H1 (cell line): Measurements from ENCODE around the gene C12orf56. TPM values are rescaled to one million over a fixed set of nuclear protein-coding genes. Genes with fewer than 3 reads are reported as not detected.

ENCODE experiments used
- CTCF ChIA-PET: fragments of 300-600 bp; sonication (Branson Sonifier 250); formaldehyde crosslinking; loops from one replicate; lab custom pipeline; 2021; ENCODE audit not compliant: partially characterized antibody; lab: Charles Lee
- POLR2A ChIA-PET: fragments of 300-600 bp; sonication (Branson Sonifier 250); formaldehyde crosslinking; loops from one replicate; lab custom pipeline; 2021; ENCODE audit warnings: inconsistent platforms; ENCODE audit not compliant: partially characterized antibody; lab: Charles Lee
- DNase-seq, 2 experiments: peaks; one replicate each; pipeline versions ENCODE4 v3.0.0 to v3.0.0-alpha.2; 2010 to 2022; ENCODE audit warnings: low spot score in 2 of 2, low read depth in 1 of 2, mixed read lengths in 1 of 2
- FAIRE-seq: peaks from 2 replicates; lab custom pipeline; 2011; peaks lifted over from hg19 to GRCh38; lab: Jason Lieb, UNC
- H2AFZ ChIP-seq: 2 replicates; pipeline ENCODE4 v1.8.1; 2012; ENCODE audit warnings: low read length, inconsistent platforms
- H2AK5ac ChIP-seq: 2 replicates; pipeline ENCODE4 v1.6.1; 2013; ENCODE audit warnings: low read depth, low read length
- H2BK120ac ChIP-seq: replicated peaks from 2 replicates; pipeline ENCODE3; 2013; ENCODE audit warnings: low read depth, low read length, inconsistent platforms
- H2BK12ac ChIP-seq: 2 replicates; pipeline ENCODE4 v1.6.1; 2013; ENCODE audit warnings: low read depth, low read length
- H2BK15ac ChIP-seq: 2 replicates; pipeline ENCODE4 v1.6.1; 2013; ENCODE audit warnings: low read length
- H2BK20ac ChIP-seq: 2 replicates; pipeline ENCODE4 v1.6.1; 2013; ENCODE audit warnings: low read length
- H2BK5ac ChIP-seq: 2 replicates; pipeline ENCODE4 v1.6.1; 2013; ENCODE audit warnings: low read depth, low read length
- H3K14ac ChIP-seq: 2 replicates; pipeline ENCODE4 v1.6.1; 2013; ENCODE audit warnings: inconsistent platforms; ENCODE audit not compliant: insufficient read length
- H3K18ac ChIP-seq: 2 replicates; pipeline ENCODE4 v1.6.1; 2013; ENCODE audit warnings: low read length; ENCODE audit errors: extremely low read depth
- H3K23ac ChIP-seq: 2 replicates; pipeline ENCODE4 v1.6.1; 2013; ENCODE audit warnings: inconsistent platforms; ENCODE audit not compliant: insufficient read length
- H3K23me2 ChIP-seq: 2 replicates; pipeline ENCODE4 v1.6.1; 2013; ENCODE audit warnings: low read depth, low read length
- H3K27ac ChIP-seq: 2 replicates; pipeline ENCODE4 v1.6.1; 2011; ENCODE audit warnings: low read depth, low read length, inconsistent platforms
- H3K27me3 ChIP-seq, 4 experiments: replicated peaks in 1 of 4; 1 replicate in 1 of 4; 2 replicates in 3 of 4; pipeline versions ENCODE4 v1.6.1 to v1.8.1; 2011 to 2013; ENCODE audit warnings: low read length in 3 of 4, mild to moderate bottlenecking in 3 of 4, inconsistent platforms in 2 of 4, mixed read lengths in 2 of 4, moderate library complexity in 1 of 4; ENCODE audit not compliant: control insufficient read depth in 3 of 4, insufficient read depth in 3 of 4; ENCODE audit errors: extremely low read depth in 1 of 4
- H3K36me3 ChIP-seq, 4 experiments: 2 replicates each; pipeline versions ENCODE4 v1.6.1 to v1.8.1; 2011 to 2013; ENCODE audit warnings: mild to moderate bottlenecking in 4 of 4, low read length in 3 of 4, moderate library complexity in 2 of 4, control low read depth in 1 of 4, inconsistent platforms in 1 of 4; ENCODE audit not compliant: insufficient read depth in 4 of 4, control insufficient read depth in 2 of 4
- H3K4ac ChIP-seq: replicated peaks from 2 replicates; pipeline ENCODE3; 2013; ENCODE audit warnings: low read length, low read depth, mixed read lengths, inconsistent platforms; ENCODE audit not compliant: insufficient read length
- H3K4me1 ChIP-seq, 4 experiments: replicated peaks in 1 of 4; 1 replicate in 1 of 4; 2 replicates in 3 of 4; pipeline versions ENCODE4 v1.6.1 to v1.8.1; 2011 to 2013; ENCODE audit warnings: low read length in 3 of 4, inconsistent platforms in 2 of 4, mixed read lengths in 1 of 4; ENCODE audit not compliant: insufficient read depth in 4 of 4, control insufficient read depth in 3 of 4
- H3K4me2 ChIP-seq, 2 experiments: 2 replicates each; pipeline versions ENCODE4 v1.6.1 to v1.8.1; 2011 to 2013; ENCODE audit warnings: low read depth in 2 of 2, low read length in 2 of 2, control low read depth in 1 of 2, inconsistent platforms in 1 of 2, mild to moderate bottlenecking in 1 of 2; ENCODE audit not compliant: insufficient read depth in 1 of 2
- H3K4me3 ChIP-seq, 4 experiments: fragments of 200-600, 300-600 bp in 1 of 4; sonication (generic), shearing (Covaris generic), sonication (Bioruptor Twin) in 1 of 4; 2 replicates each; pipeline versions ENCODE4 v1.5.1 to v1.8.1; 2011 to 2016; ENCODE audit warnings: low read length in 4 of 4, low read depth in 3 of 4, control low read depth in 2 of 4, inconsistent platforms in 2 of 4, mild to moderate bottlenecking in 2 of 4, mixed read lengths in 1 of 4, moderate library complexity in 1 of 4; ENCODE audit not compliant: insufficient read depth in 2 of 4; ENCODE audit errors: extremely low read depth in 1 of 4
- H3K56ac ChIP-seq: replicated peaks from 2 replicates; pipeline ENCODE3; 2013; ENCODE audit warnings: low read depth, mild to moderate bottlenecking, mixed read lengths, low read length, inconsistent platforms; ENCODE audit not compliant: insufficient read length
- H3K79me1 ChIP-seq: 2 replicates; pipeline ENCODE4 v1.6.1; 2013; ENCODE audit warnings: low read depth, low read length, control low read depth
- H3K79me2 ChIP-seq, 2 experiments: 2 replicates each; pipeline versions ENCODE4 v1.6.1 to v1.8.1; 2012 to 2013; ENCODE audit warnings: low read length in 2 of 2, mild to moderate bottlenecking in 2 of 2, inconsistent platforms in 1 of 2; ENCODE audit not compliant: insufficient read depth in 2 of 2, control insufficient read depth in 1 of 2
- H3K9ac ChIP-seq, 4 experiments: replicated peaks in 1 of 4; 1 replicate in 1 of 4; 2 replicates in 3 of 4; pipeline versions ENCODE4 v1.6.1 to v1.8.1; 2011 to 2013; ENCODE audit warnings: low read depth in 3 of 4, low read length in 3 of 4, control low read depth in 2 of 4, mild to moderate bottlenecking in 2 of 4, moderate library complexity in 2 of 4, inconsistent platforms in 1 of 4; ENCODE audit errors: extremely low read depth in 1 of 4
- H3K9me3 ChIP-seq, 2 experiments: 2 replicates each; pipeline versions ENCODE4 v1.6.1 to v1.8.1; 2012 to 2013; ENCODE audit warnings: mild to moderate bottlenecking in 2 of 2, moderate library complexity in 2 of 2, control low read depth in 1 of 2, inconsistent platforms in 1 of 2, low read depth in 1 of 2, low read length in 1 of 2, mixed read lengths in 1 of 2; ENCODE audit not compliant: insufficient read depth in 2 of 2
- H4K20me1 ChIP-seq, 2 experiments: replicated peaks in 1 of 2; 2 replicates each; pipeline versions ENCODE3 to v1.8.1; 2011 to 2013; ENCODE audit warnings: inconsistent platforms in 2 of 2, low read length in 2 of 2, mild to moderate bottlenecking in 1 of 2; ENCODE audit not compliant: insufficient read depth in 2 of 2, control insufficient read depth in 1 of 2
- H4K5ac ChIP-seq: 2 replicates; pipeline ENCODE4 v1.6.1; 2013; ENCODE audit warnings: low read length, low read depth, mixed read lengths, inconsistent platforms; ENCODE audit not compliant: insufficient read length
- H4K8ac ChIP-seq: 2 replicates; pipeline ENCODE4 v1.8.0; 2013; ENCODE audit warnings: mild to moderate bottlenecking, moderate library complexity, low read length, inconsistent platforms; ENCODE audit not compliant: insufficient read depth; ENCODE audit errors: extremely low read depth
- H4K91ac ChIP-seq: replicated peaks from 2 replicates; pipeline ENCODE3; 2013; ENCODE audit warnings: low read length, mixed read lengths, inconsistent platforms; ENCODE audit not compliant: insufficient read length
- ATF2 ChIP-seq: IDR thresholded peaks from 2 replicates; pipeline ENCODE4 v1.6.1; 2012; ENCODE audit warnings: low read length, inconsistent platforms
- BACH1 ChIP-seq: IDR thresholded peaks from 2 replicates; pipeline ENCODE4 v1.6.1; 2012; ENCODE audit warnings: low read length, improper control_type of control experiment
- CHD2 ChIP-seq: IDR thresholded peaks from 2 replicates; pipeline ENCODE4 v1.6.1; 2012; ENCODE audit warnings: low read length, improper control_type of control experiment
- CREB1 ChIP-seq: IDR thresholded peaks from 2 replicates; pipeline ENCODE4 v1.6.1; 2012; ENCODE audit warnings: inconsistent platforms
- EGR1 ChIP-seq: IDR thresholded peaks from 2 replicates; pipeline ENCODE4 v1.6.1; 2011; ENCODE audit warnings: low read depth, low read length, borderline replicate concordance
- JUN ChIP-seq: IDR thresholded peaks from 2 replicates; pipeline ENCODE4 v1.6.1; 2011; ENCODE audit warnings: low read depth, mild to moderate bottlenecking, improper control_type of control experiment, low read length
- POLR2A ChIP-seq, 2 experiments: IDR thresholded peaks; 1 replicate in 1 of 2; 2 replicates in 1 of 2; pipeline ENCODE4 v1.6.1; 2011; ENCODE audit warnings: low read depth in 2 of 2, low read length in 2 of 2, mild to moderate bottlenecking in 2 of 2; ENCODE audit errors: control extremely low read depth in 1 of 2
- RBBP5 ChIP-seq: IDR thresholded peaks from 2 replicates; pipeline ENCODE4 v1.7.1; 2012; ENCODE audit warnings: low read depth, mild to moderate bottlenecking, inconsistent platforms, low read length, moderate library complexity, borderline replicate concordance
- RFX5 ChIP-seq: IDR thresholded peaks from 2 replicates; pipeline ENCODE4 v1.6.1; 2011; ENCODE audit warnings: low read depth, low read length, improper control_type of control experiment, borderline replicate concordance
- SP4 ChIP-seq: IDR thresholded peaks from 2 replicates; pipeline ENCODE4 v1.6.1; 2012; ENCODE audit warnings: low read length, inconsistent platforms
- TCF12 ChIP-seq: IDR thresholded peaks from 2 replicates; pipeline ENCODE4 v1.6.1; 2011; ENCODE audit warnings: low read depth, mild to moderate bottlenecking, low read length
- polyA plus RNA-seq, 7 experiments: library from polyadenylated mRNA; depleted of rRNA in 3 of 7; stranded (reverse) in 5 of 7; unstranded in 2 of 7; fragments of >200 nt in 5 of 7; fragments of 200-250 nt in 2 of 7; gene quantifications; 1 replicate in 5 of 7; 2 replicates in 1 of 7; 4 replicates in 1 of 7; pipeline versions ENCODE4 v1.2.1 to v1.2.3, GENCODE V29; 2011 to 2013; ENCODE audit warnings: missing spikeins in 2 of 7, mixed read lengths in 2 of 7
- total RNA-seq: library from RNA; stranded (reverse); fragmentation: NEBNext Ultra II Directional; extraction: Animal tissue kit (Norgen Biotek cat#: 25700); gene quantifications from 2 replicates; pipeline ENCODE4 v1.2.1, GENCODE V29; 2021

The C12orf56 gene
- total and polyA plus RNA-seq, 2 of the 8 experiments (the other 6 are each of a cell fraction or from before 2014, with no cell fraction given), result 1.1 to 2.9 TPM

GRCh38 chr12:64296301-64296700 lies 94.3 kb downstream of the C12orf56 start:
- H4K20me1 ChIP-seq, result no peaks in the 10 kb centered on the region
- H3K27me3 ChIP-seq, result no peaks in the 10 kb centered on the region
- CTCF ChIA-PET, result interaction anchor here (1.0 kb wide), 1 partner anchor 24 kb away, joined by 4 read pairs; no protein-coding TSS in a partner anchor
- FAIRE-seq (no peak), DNase-seq (no peak)
- no peak overlapping the region for H4K91ac ChIP-seq
- no peak overlapping the region for H2BK5ac ChIP-seq
- no peaks in the 10 kb centered on the region for H3K79me2 ChIP-seq
- no peak overlapping the region for H2BK20ac ChIP-seq
- H3K23ac ChIP-seq, result no peak overlapping the region
- no peak overlapping the region for H2AK5ac ChIP-seq
- H2AFZ ChIP-seq, result no peak overlapping the region
- H3K23me2 ChIP-seq, result no peaks in the 10 kb centered on the region
- no peak overlapping the region for H2BK15ac ChIP-seq
- no peak overlapping the region for H3K4ac ChIP-seq
- no peak overlapping the region for H4K8ac ChIP-seq
- H3K56ac ChIP-seq, result no peak overlapping the region
- no peak overlapping the region for H3K9ac ChIP-seq
- no peaks in the 10 kb centered on the region for H3K4me1 ChIP-seq
- no peak overlapping the region for H3K4me3 ChIP-seq
- H3K9me3 ChIP-seq, result no peaks in the 10 kb centered on the region
- TF ChIP-seq SP4 (no peak), JUN (no peak), POLR2A (IDR thresholded peaks at IDR 0.05; ENCODE audit: control extremely low read depth in 1 of 2, low read depth in 2 of 2, low read length in 2 of 2) (no peak), CREB1 (no peak), EGR1 (no peak), CHD2 (no peak), TCF12 (no peak), RBBP5 (no peak), BACH1 (no peak), RFX5 (no peak), ATF2 (no peak)
- POLR2A ChIA-PET, result no interaction called here
- no peak overlapping the region for H2BK12ac ChIP-seq
- no peak overlapping the region for H4K5ac ChIP-seq
- H3K18ac ChIP-seq, result no peak overlapping the region
- H2BK120ac ChIP-seq, result no peak overlapping the region
- H3K14ac ChIP-seq, result no peak overlapping the region
- no peaks in the 10 kb centered on the region for H3K36me3 ChIP-seq
- H3K27ac ChIP-seq, result no peak overlapping the region
- H3K4me2 ChIP-seq, result no peak overlapping the region
- H3K79me1 ChIP-seq, result no peaks in the 10 kb centered on the region
